SK-N-SH (cell line): Measurements from ENCODE around the gene MADCAM1. TPM values are rescaled to one million over a fixed set of nuclear protein-coding genes. Genes with fewer than 3 reads are reported as not detected.

Experiments used
- CTCF ChIA-PET: fragments of 300-600, 350-600 bp; formaldehyde crosslinking; extraction: SDS; loops from one replicate; lab custom pipeline; 2021; lab: Yijun Ruan, JAX
- POLR2A ChIA-PET: fragments of 350-600 bp; sonication (Branson Sonifier 250); formaldehyde crosslinking; extraction: SDS; loops from one replicate; lab custom pipeline; 2020; ENCODE audit warnings: antibody characterized with exemption, inconsistent platforms; lab: Yijun Ruan, JAX
- DNase-seq: peaks from one replicate; pipeline ENCODE4 v3.0.0; 2012
- H2AFZ ChIP-seq: fragments of 200-600 bp; sonication (generic); 2 replicates; pipeline ENCODE4 v1.8.1; 2016; ENCODE audit warnings: antibody characterized with exemption, mild to moderate bottlenecking, low read depth
- H3F3A ChIP-seq: fragments of 200-600 bp; sonication (generic); replicated peaks from 2 replicates; pipeline ENCODE3; 2016; ENCODE audit warnings: antibody characterized with exemption, mild to moderate bottlenecking; ENCODE audit not compliant: insufficient read depth
- H3K27ac ChIP-seq, 2 experiments: fragments of 200-500 bp in 1 of 2; fragments of 200-600 bp in 1 of 2; sonication (Bioruptor generic) in 1 of 2; sonication (generic), shearing (Covaris generic) in 1 of 2; 2 replicates each; pipeline versions ENCODE4 v1.5.1 to v1.6.1; 2014 to 2016; ENCODE audit warnings: low read depth in 2 of 2, inconsistent platforms in 1 of 2, low read length in 1 of 2, mild to moderate bottlenecking in 1 of 2, mixed read lengths in 1 of 2
- H3K27me3 ChIP-seq: fragments of 200-600 bp; sonication (generic), shearing (Covaris generic); 2 replicates; pipeline ENCODE4 v1.6.1; 2016; ENCODE audit warnings: mixed run types; ENCODE audit not compliant: insufficient read depth
- H3K36me3 ChIP-seq, 2 experiments: fragments of 200-500 bp in 1 of 2; fragments of 200-600 bp in 1 of 2; sonication (Bioruptor generic) in 1 of 2; sonication (generic) in 1 of 2; replicated peaks in 1 of 2; 2 replicates each; pipeline versions ENCODE3 to v1.5.1; 2014 to 2016; ENCODE audit warnings: low read length in 1 of 2, mild to moderate bottlenecking in 1 of 2; ENCODE audit not compliant: insufficient read depth in 2 of 2, control insufficient read depth in 1 of 2
- H3K4me1 ChIP-seq, 2 experiments: fragments of 200-500 bp in 1 of 2; fragments of 200-600 bp in 1 of 2; sonication (Bioruptor generic) in 1 of 2; sonication (generic), shearing (Covaris generic) in 1 of 2; 2 replicates each; pipeline versions ENCODE4 v1.5.1 to v1.6.1; 2014 to 2016; ENCODE audit warnings: low read depth in 1 of 2, low read length in 1 of 2, mixed run types in 1 of 2; ENCODE audit not compliant: insufficient read depth in 2 of 2, control insufficient read depth in 1 of 2
- H3K4me2 ChIP-seq: fragments of 200-600 bp; sonication (generic), shearing (Covaris generic); 2 replicates; pipeline ENCODE4 v1.6.1; 2017; ENCODE audit warnings: mixed run types
- H3K4me3 ChIP-seq, 2 experiments: fragments of 200-500 bp in 1 of 2; fragments of 200-600 bp in 1 of 2; sonication (Bioruptor generic) in 1 of 2; sonication (generic), shearing (Covaris generic) in 1 of 2; 2 replicates each; pipeline versions ENCODE4 v1.5.1 to v1.8.1; 2014 to 2016; ENCODE audit warnings: low read depth in 2 of 2, inconsistent platforms in 1 of 2, low read length in 1 of 2, mild to moderate bottlenecking in 1 of 2, mixed read lengths in 1 of 2, moderate library complexity in 1 of 2
- H3K79me2 ChIP-seq: fragments of 200-600 bp; sonication (generic); 2 replicates; pipeline ENCODE4 v1.8.1; 2017; ENCODE audit warnings: mild to moderate bottlenecking; ENCODE audit not compliant: insufficient read depth
- H3K9ac ChIP-seq: fragments of 200-600 bp; sonication (generic); 2 replicates; pipeline ENCODE4 v1.6.1; 2017; ENCODE audit warnings: mixed run types
- H3K9me2 ChIP-seq: fragments of 200-600 bp; sonication (generic); 2 replicates; pipeline ENCODE4 v1.6.1; 2017; ENCODE audit warnings: mixed run types
- H3K9me3 ChIP-seq: fragments of 200-600 bp; sonication (generic); 2 replicates; pipeline ENCODE4 v1.6.1; 2017; ENCODE audit warnings: mixed run types, mild to moderate bottlenecking, moderate library complexity
- H4K20me1 ChIP-seq: fragments of 200-600 bp; sonication (generic); 2 replicates; pipeline ENCODE4 v1.6.1; 2017; ENCODE audit warnings: mild to moderate bottlenecking, mixed run types; ENCODE audit not compliant: insufficient read depth
- ELF1 ChIP-seq: IDR thresholded peaks from 2 replicates; pipeline ENCODE4 v1.4.0; 2012
- EZH2phosphoT487 ChIP-seq: fragments of 200-600 bp; sonication (generic); IDR thresholded peaks from 2 replicates; pipeline ENCODE4 v1.6.1; 2017; ENCODE audit warnings: low read depth, mixed run types, mild to moderate bottlenecking, antibody characterized with exemption, moderate library complexity, borderline replicate concordance
- GATA2 ChIP-seq: sonication (generic); formaldehyde crosslinking; IDR thresholded peaks from 2 replicates; pipeline ENCODE4 v1.5.0; 2020; ENCODE audit warnings: mild to moderate bottlenecking, missing genetic modification reagents
- IRF3 ChIP-seq: fragments of 150-350 bp; IDR thresholded peaks from 2 replicates; pipeline ENCODE4 v1.6.1; 2016; ENCODE audit warnings: mild to moderate bottlenecking, low read depth, low read length
- MEF2A ChIP-seq: IDR thresholded peaks from 2 replicates; pipeline ENCODE4 v1.4.0; 2012; ENCODE audit warnings: low read depth, borderline replicate concordance
- NFIC ChIP-seq: IDR thresholded peaks from 2 replicates; pipeline ENCODE4 v1.4.0; 2012; ENCODE audit warnings: borderline replicate concordance
- PBX3 ChIP-seq: IDR thresholded peaks from 2 replicates; pipeline ENCODE4; 2012
- RAD21 ChIP-seq: IDR thresholded peaks from 2 replicates; pipeline ENCODE4 v1.6.1; 2012; ENCODE audit warnings: mild to moderate bottlenecking, low read length
- RCOR1 ChIP-seq: fragments of 150-350 bp; IDR thresholded peaks from 2 replicates; pipeline ENCODE4 v1.6.1; 2017; ENCODE audit warnings: antibody characterized with exemption, low read length
- RFX5 ChIP-seq: IDR thresholded peaks from 2 replicates; pipeline ENCODE4 v1.6.1; 2012; ENCODE audit warnings: mild to moderate bottlenecking, improper control_type of control experiment, low read length
- SIN3A ChIP-seq: IDR thresholded peaks from 2 replicates; pipeline ENCODE4 v1.6.1; 2012; ENCODE audit warnings: low read depth, mild to moderate bottlenecking, low read length, moderate library complexity, borderline replicate concordance
- SMC3 ChIP-seq: IDR thresholded peaks from 2 replicates; pipeline ENCODE4 v1.6.1; 2012; ENCODE audit warnings: low read depth, low read length, improper control_type of control experiment
- TCF12 ChIP-seq: IDR thresholded peaks from 2 replicates; pipeline ENCODE4 v1.4.0; 2012
- TEAD4 ChIP-seq: IDR thresholded peaks from 2 replicates; pipeline ENCODE4 v1.4.0; 2012; ENCODE audit warnings: mild to moderate bottlenecking, borderline replicate concordance; ENCODE audit not compliant: insufficient read depth
- YY1 ChIP-seq: IDR thresholded peaks from 2 replicates; pipeline ENCODE4 v1.4.0; 2012; ENCODE audit warnings: low read depth, mild to moderate bottlenecking
- WGBS: methylation state at CpG from one replicate; pipeline ENCODE4 v1.1.6; 2017; ENCODE audit warnings: low lambda C conversion rate; 5-methylcytosine and 5-hydroxymethylcytosine counted together
- polyA plus RNA-seq, 3 experiments: library from polyadenylated mRNA; depleted of rRNA; stranded (reverse); fragments of >200 nt; gene quantifications; 2 replicates each; pipeline ENCODE4 v1.2.3, GENCODE V29; 2012
- TF ChIP-seq, protein P1 (sequence below): IDR thresholded peaks from 2 replicates; pipeline ENCODE4 v1.4.0; 2012; ENCODE audit warnings: low read depth, borderline replicate concordance
- TF ChIP-seq, protein P2 (sequence below): IDR thresholded peaks from 2 replicates; pipeline ENCODE4 v1.6.1; 2012; ENCODE audit warnings: mild to moderate bottlenecking, low read depth, low read length, moderate library complexity

Gene MADCAM1
- polyA plus RNA-seq, 1 of the 3 experiments (the other 2 are of a cell fraction) = 0.81 TPM

DNA sequence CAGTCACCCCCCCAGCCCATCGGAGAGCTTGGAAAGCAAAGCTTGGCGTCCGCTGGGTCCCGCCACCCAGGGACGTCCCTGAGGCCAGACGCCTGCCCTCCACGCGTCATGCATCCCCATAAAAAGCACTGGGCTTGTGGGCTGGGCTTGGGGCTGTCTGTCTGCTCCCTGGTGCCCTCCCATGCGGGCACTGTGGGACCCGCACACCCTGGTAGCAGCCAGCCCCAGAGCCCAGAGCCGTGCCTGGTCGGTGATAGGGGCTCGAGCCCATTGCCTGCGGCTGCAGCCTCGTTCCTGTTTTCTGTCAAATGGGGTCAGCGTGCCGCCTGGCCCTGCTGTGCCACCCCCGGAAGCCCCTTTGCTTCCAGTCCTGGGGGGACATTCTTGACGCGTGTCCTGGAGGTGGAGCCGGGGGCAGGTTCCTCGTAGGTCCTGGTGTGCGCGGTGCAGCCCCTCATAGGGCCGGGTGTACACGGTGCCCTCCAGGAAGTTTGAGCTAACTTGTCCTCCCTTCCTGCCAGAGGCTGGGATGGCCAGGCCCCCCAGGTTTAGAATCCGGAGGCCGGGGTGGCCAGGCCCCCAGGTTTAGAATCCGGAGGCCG is 43.2 kb downstream of the MADCAM1 start:
- no peak overlapping the region for H3K27ac ChIP-seq
- no peak overlapping the region for H3K4me3 ChIP-seq
- TF ChIP-seq SIN3A (no peak), MEF2A (no peak), RAD21 (no peak), ELF1 (no peak), EZH2phosphoT487 (no peak), GATA2 (no peak), RFX5 (no peak), SMC3 (no peak), TEAD4 (no peak)
- TF ChIP-seq, protein P1, sequence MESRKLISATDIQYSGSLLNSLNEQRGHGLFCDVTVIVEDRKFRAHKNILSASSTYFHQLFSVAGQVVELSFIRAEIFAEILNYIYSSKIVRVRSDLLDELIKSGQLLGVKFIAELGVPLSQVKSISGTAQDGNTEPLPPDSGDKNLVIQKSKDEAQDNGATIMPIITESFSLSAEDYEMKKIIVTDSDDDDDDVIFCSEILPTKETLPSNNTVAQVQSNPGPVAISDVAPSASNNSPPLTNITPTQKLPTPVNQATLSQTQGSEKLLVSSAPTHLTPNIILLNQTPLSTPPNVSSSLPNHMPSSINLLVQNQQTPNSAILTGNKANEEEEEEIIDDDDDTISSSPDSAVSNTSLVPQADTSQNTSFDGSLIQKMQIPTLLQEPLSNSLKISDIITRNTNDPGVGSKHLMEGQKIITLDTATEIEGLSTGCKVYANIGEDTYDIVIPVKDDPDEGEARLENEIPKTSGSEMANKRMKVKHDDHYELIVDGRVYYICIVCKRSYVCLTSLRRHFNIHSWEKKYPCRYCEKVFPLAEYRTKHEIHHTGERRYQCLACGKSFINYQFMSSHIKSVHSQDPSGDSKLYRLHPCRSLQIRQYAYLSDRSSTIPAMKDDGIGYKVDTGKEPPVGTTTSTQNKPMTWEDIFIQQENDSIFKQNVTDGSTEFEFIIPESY = no peak
- 96% methylated on average over 26 of the region's 30 CpGs for WGBS
- H3F3A ChIP-seq = no peaks in the 10 kb centered on the region
- no peak overlapping the region for H2AFZ ChIP-seq
- peaks cover 0 to 48% of the 10 kb centered on the region in 2 experiments for H3K36me3 ChIP-seq
- peaks cover 17% of the 10 kb centered on the region for H4K20me1 ChIP-seq
- H3K27me3 ChIP-seq = no peaks in the 10 kb centered on the region
- peaks cover 24% of the 10 kb centered on the region for H3K79me2 ChIP-seq
- H3K9me3 ChIP-seq = no peaks in the 10 kb centered on the region
- no peak overlapping the region for H3K9ac ChIP-seq
- ChIA-PET CTCF (interaction anchor here (1.5 kb wide), 1 partner anchor 29 kb away, joined by 3 read pairs; no protein-coding TSS in a partner anchor), POLR2A (no interaction called here)
- peaks cover 0 to 5% of the 10 kb centered on the region in 2 experiments; a peak in 1 of 4 replicates for H3K4me1 ChIP-seq
- H3K9me2 ChIP-seq = no peaks in the 10 kb centered on the region
- H3K4me2 ChIP-seq = no peak overlapping the region
- no peak for DNase-seq

GRCh38 chr19:540867-541637 is 44.8 kb downstream of the MADCAM1 start:
- no peak overlapping the region for H2AFZ ChIP-seq
- 94% methylated on average over 51 of the region's 51 CpGs for WGBS
- ChIA-PET CTCF (interaction anchor here (1.9 kb wide), 1 partner anchor 28 kb away, joined by 4 read pairs; no protein-coding TSS in a partner anchor), POLR2A (no interaction called here)
- H3K9me2 ChIP-seq = no peaks in the 10 kb centered on the region
- H3K79me2 ChIP-seq = peaks cover 12% of the 10 kb centered on the region
- H3K36me3 ChIP-seq = peaks cover 0 to 40% of the 10 kb centered on the region in 2 experiments
- no peak for DNase-seq
- 0 out of 2 replicates have a peak, but pooled peaks cover 3% of the 10 kb centered on the region for H4K20me1 ChIP-seq
- no peak overlapping the region for H3K4me2 ChIP-seq
- H3F3A ChIP-seq = no peaks in the 10 kb centered on the region
- no peak overlapping the region for H3K4me3 ChIP-seq
- no peak overlapping the region for H3K27ac ChIP-seq
- TF ChIP-seq GATA2 (no peak), RAD21 (no peak), RCOR1 (no peak), PBX3 (no peak), TCF12 (no peak), YY1 (no peak), NFIC (no peak), SMC3 (no peak), IRF3 (no peak), MEF2A (no peak), SIN3A (no peak)
- TF ChIP-seq, protein P2, sequence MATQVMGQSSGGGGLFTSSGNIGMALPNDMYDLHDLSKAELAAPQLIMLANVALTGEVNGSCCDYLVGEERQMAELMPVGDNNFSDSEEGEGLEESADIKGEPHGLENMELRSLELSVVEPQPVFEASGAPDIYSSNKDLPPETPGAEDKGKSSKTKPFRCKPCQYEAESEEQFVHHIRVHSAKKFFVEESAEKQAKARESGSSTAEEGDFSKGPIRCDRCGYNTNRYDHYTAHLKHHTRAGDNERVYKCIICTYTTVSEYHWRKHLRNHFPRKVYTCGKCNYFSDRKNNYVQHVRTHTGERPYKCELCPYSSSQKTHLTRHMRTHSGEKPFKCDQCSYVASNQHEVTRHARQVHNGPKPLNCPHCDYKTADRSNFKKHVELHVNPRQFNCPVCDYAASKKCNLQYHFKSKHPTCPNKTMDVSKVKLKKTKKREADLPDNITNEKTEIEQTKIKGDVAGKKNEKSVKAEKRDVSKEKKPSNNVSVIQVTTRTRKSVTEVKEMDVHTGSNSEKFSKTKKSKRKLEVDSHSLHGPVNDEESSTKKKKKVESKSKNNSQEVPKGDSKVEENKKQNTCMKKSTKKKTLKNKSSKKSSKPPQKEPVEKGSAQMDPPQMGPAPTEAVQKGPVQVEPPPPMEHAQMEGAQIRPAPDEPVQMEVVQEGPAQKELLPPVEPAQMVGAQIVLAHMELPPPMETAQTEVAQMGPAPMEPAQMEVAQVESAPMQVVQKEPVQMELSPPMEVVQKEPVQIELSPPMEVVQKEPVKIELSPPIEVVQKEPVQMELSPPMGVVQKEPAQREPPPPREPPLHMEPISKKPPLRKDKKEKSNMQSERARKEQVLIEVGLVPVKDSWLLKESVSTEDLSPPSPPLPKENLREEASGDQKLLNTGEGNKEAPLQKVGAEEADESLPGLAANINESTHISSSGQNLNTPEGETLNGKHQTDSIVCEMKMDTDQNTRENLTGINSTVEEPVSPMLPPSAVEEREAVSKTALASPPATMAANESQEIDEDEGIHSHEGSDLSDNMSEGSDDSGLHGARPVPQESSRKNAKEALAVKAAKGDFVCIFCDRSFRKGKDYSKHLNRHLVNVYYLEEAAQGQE = no peak
- no peaks in the 10 kb centered on the region for H3K27me3 ChIP-seq
- H3K9ac ChIP-seq = no peak overlapping the region
- no peaks in the 10 kb centered on the region for H3K9me3 ChIP-seq
- no peaks in the 10 kb centered on the region; a peak in 1 of 4 replicates for H3K4me1 ChIP-seq
